HCT116 (cell line): Measurements from ENCODE around the gene PITPNC1. TPM values are rescaled to one million over a fixed set of nuclear protein-coding genes. Genes with fewer than 3 reads are reported as not detected.

Source experiments
- ATAC-seq: fragments of 200-7000 bp; cut with Tn5 transposase; 2 replicates; pipeline ENCODE4 v1.9.1; 2020; ENCODE audit warnings: mild to moderate bottlenecking, moderate library complexity
- BruUV-seq: library from RNA; stranded (reverse); fragments of 400-500 nt; replicated peaks from 2 replicates; lab custom pipeline; 2021; lab: Mats Ljungman, UMichigan
- CTCF ChIA-PET: fragments of 300-600 bp; sonication (Branson Sonifier 250); formaldehyde crosslinking; loops from one replicate; lab custom pipeline; 2021; ENCODE audit warnings: antibody characterized with exemption; lab: Charles Lee
- POLR2A ChIA-PET: fragments of 300-600, 350-600 bp; sonication (Branson Sonifier 250); formaldehyde crosslinking; loops from one replicate; lab custom pipeline; 2021; ENCODE audit warnings: antibody characterized with exemption; lab: Charles Lee
- RAD21 ChIA-PET, 2 experiments: fragments of 300-600 bp; sonication (Branson Sonifier 250); formaldehyde crosslinking; loops; one replicate each; lab custom pipeline; 2023; ENCODE audit warnings: low total read pairs in 2 of 2; ENCODE audit not compliant: uncharacterized antibody in 2 of 2, unreplicated experiment in 2 of 2, low non-redundant PET in 1 of 2; lab: Charles Lee
- DNase-seq: peaks from one replicate; pipeline ENCODE4 v3.0.0-alpha.2; 2010; ENCODE audit warnings: low read depth, low spot score
- H2AFZ ChIP-seq: fragments of 200-600 bp; shearing (Covaris generic), sonication (generic); 2 replicates; pipeline ENCODE4 v1.6.1; 2017; ENCODE audit warnings: low read depth, mixed run types, mixed read lengths, antibody characterized with exemption, low read length; ENCODE audit not compliant: poor library complexity, severe bottlenecking
- H3K27ac ChIP-seq: 2 replicates; pipeline ENCODE4 v1.5.1; 2012; ENCODE audit warnings: low read depth, low read length
- H3K27me3 ChIP-seq: fragments of 200-600 bp; sonication (generic); 2 replicates; pipeline ENCODE4 v1.6.1; 2016; ENCODE audit warnings: mixed run types, low read length, mixed read lengths; ENCODE audit not compliant: insufficient read depth
- H3K36me3 ChIP-seq, 2 experiments: fragments of 200-500 bp in 1 of 2; fragments of 200-600 bp in 1 of 2; sonication (Bioruptor generic) in 1 of 2; sonication (generic) in 1 of 2; 2 replicates each; pipeline versions ENCODE4 v1.5.1 to v1.6.1; 2014 to 2016; ENCODE audit warnings: low read length in 2 of 2, inconsistent platforms in 1 of 2, mixed read lengths in 1 of 2, mixed run types in 1 of 2; ENCODE audit not compliant: insufficient read depth in 2 of 2, control insufficient read depth in 1 of 2
- H3K4me1 ChIP-seq, 2 experiments: fragments of 200-600 bp in 1 of 2; sonication (generic) in 1 of 2; 2 replicates each; pipeline versions ENCODE4 v1.5.1 to v1.6.1; 2012 to 2017; ENCODE audit warnings: low read length in 2 of 2, inconsistent platforms in 1 of 2, mild to moderate bottlenecking in 1 of 2, mixed read lengths in 1 of 2, mixed run types in 1 of 2, moderate library complexity in 1 of 2; ENCODE audit not compliant: insufficient read depth in 2 of 2, control insufficient read depth in 1 of 2
- H3K4me2 ChIP-seq: fragments of 200-600 bp; sonication (generic); 2 replicates; pipeline ENCODE4 v1.6.1; 2017; ENCODE audit warnings: mixed run types, low read length, mixed read lengths
- H3K4me3 ChIP-seq, 2 experiments: fragments of 200-600 bp in 1 of 2; sonication (generic) in 1 of 2; replicated peaks in 1 of 2; 2 replicates each; pipeline ENCODE4 v1.5.1; 2011 to 2016; ENCODE audit warnings: low read length in 2 of 2, control low read depth in 1 of 2, low read depth in 1 of 2, mild to moderate bottlenecking in 1 of 2, mixed read lengths in 1 of 2, mixed run types in 1 of 2
- H3K79me2 ChIP-seq: fragments of 200-600 bp; sonication (generic); 2 replicates; pipeline ENCODE4 v1.6.1; 2017; ENCODE audit warnings: mild to moderate bottlenecking, mixed run types, low read length, moderate library complexity, mixed read lengths; ENCODE audit not compliant: insufficient read depth
- H3K9ac ChIP-seq: fragments of 200-600 bp; sonication (generic); 2 replicates; pipeline ENCODE4 v1.6.1; 2016; ENCODE audit warnings: low read length, mixed read lengths
- H3K9me2 ChIP-seq: fragments of 200-600 bp; sonication (generic), shearing (Covaris generic); 2 replicates; pipeline ENCODE4 v1.6.1; 2017; ENCODE audit warnings: mixed run types, mild to moderate bottlenecking, moderate library complexity; ENCODE audit not compliant: insufficient read depth
- H3K9me3 ChIP-seq, 2 experiments: fragments of 200-500 bp in 1 of 2; fragments of 200-600 bp in 1 of 2; sonication (Bioruptor generic) in 1 of 2; sonication (generic) in 1 of 2; 2 replicates each; pipeline ENCODE4 v1.6.1; 2014 to 2017; ENCODE audit warnings: low read length in 2 of 2, mixed read lengths in 2 of 2, inconsistent platforms in 1 of 2, low read depth in 1 of 2, mild to moderate bottlenecking in 1 of 2, mixed run types in 1 of 2, moderate library complexity in 1 of 2; ENCODE audit not compliant: control insufficient read depth in 1 of 2, insufficient read depth in 1 of 2
- H4K20me1 ChIP-seq: fragments of 200-600 bp; sonication (generic), shearing (Covaris generic); 2 replicates; pipeline ENCODE4 v1.6.1; 2017; ENCODE audit warnings: mixed run types, mild to moderate bottlenecking, moderate library complexity; ENCODE audit not compliant: insufficient read depth
- ATF3 ChIP-seq: IDR thresholded peaks from 2 replicates; pipeline ENCODE4 v1.6.1; 2012
- CBX3 ChIP-seq: IDR thresholded peaks from 2 replicates; pipeline ENCODE4 v1.6.1; 2012; ENCODE audit warnings: low read depth
- CEBPB ChIP-seq: IDR thresholded peaks from 2 replicates; pipeline ENCODE4 v1.6.1; 2012; ENCODE audit warnings: low read depth
- CTCF ChIP-seq, 3 experiments: fragments of 200-600 bp in 1 of 3; sonication (generic) in 1 of 3; IDR thresholded peaks in 2 of 3; conservative IDR thresholded peaks in 1 of 3; 2 replicates each; pipeline ENCODE4 v1.5.1; 2012 to 2017; ENCODE audit warnings: low read depth in 2 of 3, low read length in 2 of 3, antibody characterized with exemption in 1 of 3, borderline replicate concordance in 1 of 3, control low read depth in 1 of 3, mild to moderate bottlenecking in 1 of 3, mixed read lengths in 1 of 3, mixed run types in 1 of 3, moderate library complexity in 1 of 3; ENCODE audit not compliant: insufficient read depth in 1 of 3
- EGR1 ChIP-seq: IDR thresholded peaks from 2 replicates; pipeline ENCODE4 v1.6.1; 2012; ENCODE audit warnings: low read depth
- ELF1 ChIP-seq: IDR thresholded peaks from 2 replicates; pipeline ENCODE4 v1.6.1; 2012; ENCODE audit warnings: low read depth, borderline replicate concordance
- EZH2 ChIP-seq: fragments of 200-600 bp; sonication (generic); IDR thresholded peaks from 2 replicates; pipeline ENCODE4 v1.6.1; 2017; ENCODE audit warnings: antibody characterized with exemption, mixed run types
- EZH2phosphoT487 ChIP-seq: fragments of 200-600 bp; IDR thresholded peaks from 2 replicates; pipeline ENCODE4 v1.6.1; 2018; ENCODE audit warnings: antibody characterized with exemption, borderline replicate concordance
- JUND ChIP-seq: IDR thresholded peaks from 2 replicates; pipeline ENCODE4 v1.6.1; 2012
- MAX ChIP-seq: IDR thresholded peaks from 2 replicates; pipeline ENCODE4 v1.6.1; 2012
- POLR2AphosphoS5 ChIP-seq: IDR thresholded peaks from 2 replicates; pipeline ENCODE4 v1.6.1; 2011; ENCODE audit warnings: mild to moderate bottlenecking, low read depth, low read length, moderate library complexity
- SIN3A ChIP-seq: IDR thresholded peaks from 2 replicates; pipeline ENCODE4 v1.6.1; 2012; ENCODE audit warnings: low read depth
- SP1 ChIP-seq: IDR thresholded peaks from 2 replicates; pipeline ENCODE4 v1.6.1; 2012; ENCODE audit warnings: low read depth
- YY1 ChIP-seq: IDR thresholded peaks from 2 replicates; pipeline ENCODE4 v1.6.1; 2011; ENCODE audit warnings: low read length, low read depth, moderate library complexity, mild to moderate bottlenecking; ENCODE audit not compliant: insufficient replicate concordance; ENCODE audit errors: extremely low read depth
- ZFX ChIP-seq: fragments of 450-650 bp; IDR thresholded peaks from 2 replicates; pipeline ENCODE4 v1.6.1; 2017
- intact Hi-C: fragments of 100-400 bp; cut with micrococcal nuclease; formaldehyde crosslinking; loops from 2 replicates; pipeline ENCODE4 v1.10.0; 2022
- total RNA-seq: library from RNA; stranded (reverse); gene quantifications from one replicate; pipeline ENCODE4 v1.2.1, GENCODE V29; 2021; ENCODE audit not compliant: unreplicated experiment

PITPNC1 gene
- total RNA-seq, 1 experiment from 2014 or later = 41.9 TPM

- BruUV-seq = no TSS peak
Measured at GRCh38 chr17:67521775-67522069, 144.6 kb downstream of the PITPNC1 start.

More at GRCh38 chr17:67521775-67522069, 144.6 kb downstream of the PITPNC1 start:
- ATAC-seq (no peak), DNase-seq (no peak)
- POLR2A ChIA-PET = interaction anchor here (0.5 to 0.9 kb wide), 2 partner anchors 31 to 80 kb away, joined by 4 to 5 read pairs; no protein-coding TSS in a partner anchor
- Histone ChIP-seq H3K4me3 (no peak overlapping the region), H4K20me1 (no peaks in the 10 kb centered on the region), H3K4me2 (peak overlapping the region; percentile 12; the same call in 1 of the 2 replicates), H2AFZ (no peak overlapping the region), H3K27me3 (no peaks in the 10 kb centered on the region), H3K9ac (no peak overlapping the region), H3K79me2 (no peaks in the 10 kb centered on the region), H3K27ac (no peak overlapping the region), H3K9me3 (peaks cover 0 to 6% of the 10 kb centered on the region in 2 experiments; a peak in 1 of 4 replicates), H3K9me2 (no peaks in the 10 kb centered on the region), H3K36me3 (no peaks in the 10 kb centered on the region), H3K4me1 (peaks cover 7 to 12% of the 10 kb centered on the region in 2 experiments)
- RAD21 ChIA-PET = no interaction called here
- CTCF ChIA-PET = no interaction called here
- TF ChIP-seq CTCF (IDR thresholded peaks at IDR 0.05 in 2 of 3, conservative IDR thresholded peaks at IDR 0.05 in 1 of 3; ENCODE audit: borderline replicate concordance in 1 of 3, insufficient read depth in 1 of 3, low read depth in 2 of 3, low read length in 2 of 3) (no peak), ELF1 (no peak), EZH2phosphoT487 (no peak), EZH2 (no peak), EGR1 (no peak), SP1 (no peak), ZFX (no peak), POLR2AphosphoS5 (no peak), MAX (no peak), CEBPB (no peak), ATF3 (no peak), YY1 (no peak), SIN3A (no peak), JUND (no peak), CBX3 (no peak)
- intact Hi-C loops = no loop called here
